HepG2 (cell line): ENCODE results near the gene DNAJB2. TPM values are rescaled to one million over a fixed set of nuclear protein-coding genes. Genes with fewer than 3 reads are reported as not detected.
A peak's percentile ranks its signal among the peaks of the same experiment; 100 is the strongest.

Experiments used
- CEBPB ChIP-seq: IDR thresholded peaks from 2 replicates; pipeline ENCODE4 v1.6.1; 2011; ENCODE audit warnings: low read depth, low read length, improper control_type of control experiment, borderline replicate concordance
- CREM ChIP-seq, 2 experiments: sonication (generic) in 1 of 2; formaldehyde crosslinking in 1 of 2; IDR thresholded peaks; 2 replicates each; pipeline versions ENCODE4 v1.4.0 to v1.6.1; 2016 to 2020; ENCODE audit warnings: antibody characterized with exemption in 1 of 2, mild to moderate bottlenecking in 1 of 2, missing genetic modification reagents in 1 of 2
- DNMT1 ChIP-seq: sonication (generic); formaldehyde crosslinking; IDR thresholded peaks from 2 replicates; pipeline ENCODE4 v1.5.1; 2020; ENCODE audit warnings: mild to moderate bottlenecking, missing genetic modification reagents
- FOXP1 ChIP-seq, 2 experiments: fragments of 450-650 bp in 1 of 2; IDR thresholded peaks; 2 replicates each; pipeline ENCODE4 v1.6.1; 2017 to 2018; ENCODE audit warnings: antibody characterized with exemption in 1 of 2
- GZF1 ChIP-seq: sonication (generic); formaldehyde crosslinking; IDR thresholded peaks from 2 replicates; pipeline ENCODE4 v1.5.1; 2020; ENCODE audit warnings: mild to moderate bottlenecking, missing genetic modification reagents
- HOXA3 ChIP-seq: sonication (generic); formaldehyde crosslinking; IDR thresholded peaks from 2 replicates; pipeline ENCODE4 v1.5.0; 2020; ENCODE audit warnings: missing genetic modification reagents
- JARID2 ChIP-seq: sonication (generic); formaldehyde crosslinking; IDR thresholded peaks from 2 replicates; pipeline ENCODE4 v1.8.1; 2023; ENCODE audit warnings: missing genetic modification reagents, inconsistent platforms; ENCODE audit not compliant: insufficient replicate concordance
- MAFK ChIP-seq, 2 experiments: IDR thresholded peaks in 1 of 2; conservative IDR thresholded peaks in 1 of 2; 2 replicates each; pipeline ENCODE4 v1.6.1; 2011; ENCODE audit warnings: improper control_type of control experiment in 2 of 2, low read length in 2 of 2
- POLR2G ChIP-seq: fragments of 200-400 bp; formaldehyde crosslinking; IDR thresholded peaks from 2 replicates; pipeline ENCODE4 v1.6.1; 2018; ENCODE audit warnings: mild to moderate bottlenecking, low read depth, low read length, moderate library complexity
- SOX5 ChIP-seq: IDR thresholded peaks from 2 replicates; pipeline ENCODE4 v1.6.1; 2016; ENCODE audit warnings: borderline replicate concordance
- ZBTB21 ChIP-seq: sonication (generic); formaldehyde crosslinking; IDR thresholded peaks from 2 replicates; pipeline ENCODE4 v1.4.0; 2020; ENCODE audit warnings: missing genetic modification reagents
- ZNF552 ChIP-seq: sonication (generic); formaldehyde crosslinking; IDR thresholded peaks from 2 replicates; pipeline ENCODE4 v1.9.0; 2022; ENCODE audit warnings: missing genetic modification reagents, mild to moderate bottlenecking, borderline replicate concordance
- ZNF644 ChIP-seq: IDR thresholded peaks from 2 replicates; pipeline ENCODE4 v1.6.1; 2016; ENCODE audit warnings: low read depth
- ZNF746 ChIP-seq: sonication (generic); formaldehyde crosslinking; IDR thresholded peaks from 2 replicates; pipeline ENCODE4 v1.8.0; 2022; ENCODE audit warnings: mild to moderate bottlenecking, missing genetic modification reagents
- ZNF878 ChIP-seq: sonication (generic); formaldehyde crosslinking; IDR thresholded peaks from 2 replicates; pipeline ENCODE4 v1.8.1; 2023; ENCODE audit warnings: mild to moderate bottlenecking, missing genetic modification reagents, moderate library complexity
- ZSCAN9 ChIP-seq: IDR thresholded peaks from 2 replicates; pipeline ENCODE4 v1.6.1; 2016; ENCODE audit warnings: borderline replicate concordance
- polyA plus RNA-seq, 8 experiments: library from polyadenylated mRNA; depleted of rRNA in 3 of 8; stranded (reverse) in 7 of 8; unstranded in 1 of 8; fragments of >200 nt; fragmentation: Illumina TruSeq in 4 of 8; extraction: Trizol in 4 of 8; gene quantifications; 2 replicates each; pipeline versions ENCODE4 v1.2.1 to v1.2.3, GENCODE V29; 2011 to 2016; ENCODE audit warnings: low read depth in 4 of 8, missing spikeins in 1 of 8, mixed read lengths in 1 of 8; ENCODE audit not compliant: insufficient read depth in 1 of 8
- total RNA-seq, 5 experiments: library from RNA; depleted of rRNA; stranded (reverse); fragments of >200 nt; fragmentation: Illumina TruSeq; extraction: Trizol; gene quantifications; 2 replicates each; pipeline ENCODE4 v1.2.3, GENCODE V29; 2016; ENCODE audit warnings: low read depth in 1 of 5
- TF ChIP-seq, protein P1 (sequence below): sonication (generic); formaldehyde crosslinking; IDR thresholded peaks from 2 replicates; pipeline ENCODE4 v1.4.0; 2020; ENCODE audit warnings: mild to moderate bottlenecking, missing genetic modification reagents
- TF ChIP-seq, protein P2 (sequence below): sonication (generic); formaldehyde crosslinking; IDR thresholded peaks from 2 replicates; pipeline ENCODE4 v1.4.0; 2020; ENCODE audit warnings: mild to moderate bottlenecking, missing genetic modification reagents
- TF ChIP-seq, protein P3 (sequence below): sonication (generic); formaldehyde crosslinking; conservative IDR thresholded peaks from 2 replicates; pipeline ENCODE4 v1.8.0; 2022; ENCODE audit warnings: mild to moderate bottlenecking, moderate library complexity, missing genetic modification reagents
- TF ChIP-seq, protein P4 (sequence below): sonication (generic); formaldehyde crosslinking; IDR thresholded peaks from 2 replicates; pipeline ENCODE4 v1.4.0; 2020; ENCODE audit warnings: missing genetic modification reagents
- TF ChIP-seq, protein P5 (sequence below): IDR thresholded peaks from 2 replicates; pipeline ENCODE4 v1.6.1; 2016
- TF ChIP-seq, protein P6 (sequence below): conservative IDR thresholded peaks from 2 replicates; pipeline ENCODE4 v1.6.1; 2018; ENCODE audit warnings: missing genetic modification reagents

Gene DNAJB2
- total and polyA plus RNA-seq, 2 of the 13 experiments (the other 11 are each of a cell fraction or from before 2014, with no cell fraction given): 21.3 to 31.1 TPM

DNA sequence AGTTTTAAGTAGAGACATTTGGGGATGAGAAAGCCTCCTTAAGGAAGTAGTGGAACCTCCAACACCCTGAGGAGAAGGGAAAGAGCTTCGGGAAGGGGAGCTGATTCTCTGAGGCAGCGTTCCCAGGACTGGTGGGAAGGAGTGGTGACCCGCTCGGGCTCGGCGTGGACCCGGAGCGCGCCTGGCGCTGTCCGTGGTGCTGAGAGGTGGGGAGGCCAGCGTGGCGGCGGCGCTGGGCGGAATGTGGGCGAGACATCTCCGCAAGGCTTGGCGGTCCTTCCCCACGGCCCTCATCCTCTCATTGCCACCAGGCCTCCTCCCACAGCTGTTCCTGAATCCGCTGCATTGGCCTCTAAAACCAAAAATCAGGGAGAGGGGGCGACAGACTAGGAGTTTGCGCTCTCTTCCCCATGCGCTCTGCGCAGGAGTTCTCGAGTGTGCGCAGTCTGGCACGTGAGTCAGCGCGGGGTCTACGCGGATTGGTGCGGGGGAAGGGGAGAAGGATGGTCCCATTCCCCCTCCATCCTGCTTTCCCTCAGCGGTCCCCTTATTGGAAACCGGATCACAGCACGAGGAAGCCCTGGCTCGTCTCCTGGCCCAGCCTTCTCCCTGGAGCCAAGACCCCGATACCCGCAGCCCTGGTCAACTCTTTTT lies 52.5 kb downstream of the DNAJB2 start (continued):
- TF ChIP-seq, protein P1, sequence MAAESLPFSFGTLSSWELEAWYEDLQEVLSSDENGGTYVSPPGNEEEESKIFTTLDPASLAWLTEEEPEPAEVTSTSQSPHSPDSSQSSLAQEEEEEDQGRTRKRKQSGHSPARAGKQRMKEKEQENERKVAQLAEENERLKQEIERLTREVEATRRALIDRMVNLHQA (CRISPR knock-in tag): no peak
- TF ChIP-seq DNMT1 (CRISPR knock-in tag) (0 out of 2 replicates have a peak, but pooled peaks have one; percentile 52), SOX5 (CRISPR knock-in tag) (peak; percentile 45; the same call in 1 of the 2 replicates), ZSCAN9 (CRISPR knock-in tag) (peak; percentile 99), MAFK (conservative IDR thresholded peaks at IDR 0.05 in 1 of 2, IDR thresholded peaks at IDR 0.05 in 1 of 2; ENCODE audit: low read length in 2 of 2) (no peak), FOXP1 (IDR thresholded peaks at IDR 0.05) (no peak), FOXP1 (CRISPR knock-in tag; IDR thresholded peaks at IDR 0.05) (0 out of 2 replicates have a peak, but pooled peaks have one; percentile 9), JARID2 (CRISPR knock-in tag) (peak; percentile 47), POLR2G (no peak), ZNF878 (CRISPR knock-in tag) (no peak), ZNF644 (CRISPR knock-in tag) (no peak), CEBPB (no peak), ZNF552 (CRISPR knock-in tag) (peak; percentile 30; the same call in 1 of the 2 replicates), HOXA3 (CRISPR knock-in tag) (peak; percentile 86), CREM (IDR thresholded peaks at IDR 0.05) (no peak), CREM (CRISPR knock-in tag; IDR thresholded peaks at IDR 0.05) (0 out of 2 replicates have a peak, but pooled peaks have one; percentile 23), ZBTB21 (peak; percentile 69; the same call in 1 of the 2 replicates), GZF1 (CRISPR knock-in tag) (peak; percentile 62; the same call in 1 of the 2 replicates), ZNF746 (peak; percentile 63; the same call in 1 of the 2 replicates)
- TF ChIP-seq, protein P2, sequence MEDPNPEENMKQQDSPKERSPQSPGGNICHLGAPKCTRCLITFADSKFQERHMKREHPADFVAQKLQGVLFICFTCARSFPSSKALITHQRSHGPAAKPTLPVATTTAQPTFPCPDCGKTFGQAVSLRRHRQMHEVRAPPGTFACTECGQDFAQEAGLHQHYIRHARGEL (CRISPR knock-in tag): no peak
- TF ChIP-seq, protein P3, sequence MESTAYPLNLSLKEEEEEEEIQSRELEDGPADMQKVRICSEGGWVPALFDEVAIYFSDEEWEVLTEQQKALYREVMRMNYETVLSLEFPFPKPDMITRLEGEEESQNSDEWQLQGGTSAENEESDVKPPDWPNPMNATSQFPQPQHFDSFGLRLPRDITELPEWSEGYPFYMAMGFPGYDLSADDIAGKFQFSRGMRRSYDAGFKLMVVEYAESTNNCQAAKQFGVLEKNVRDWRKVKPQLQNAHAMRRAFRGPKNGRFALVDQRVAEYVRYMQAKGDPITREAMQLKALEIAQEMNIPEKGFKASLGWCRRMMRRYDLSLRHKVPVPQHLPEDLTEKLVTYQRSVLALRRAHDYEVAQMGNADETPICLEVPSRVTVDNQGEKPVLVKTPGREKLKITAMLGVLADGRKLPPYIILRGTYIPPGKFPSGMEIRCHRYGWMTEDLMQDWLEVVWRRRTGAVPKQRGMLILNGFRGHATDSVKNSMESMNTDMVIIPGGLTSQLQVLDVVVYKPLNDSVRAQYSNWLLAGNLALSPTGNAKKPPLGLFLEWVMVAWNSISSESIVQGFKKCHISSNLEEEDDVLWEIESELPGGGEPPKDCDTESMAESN: peak; percentile 79
- TF ChIP-seq, protein P4, sequence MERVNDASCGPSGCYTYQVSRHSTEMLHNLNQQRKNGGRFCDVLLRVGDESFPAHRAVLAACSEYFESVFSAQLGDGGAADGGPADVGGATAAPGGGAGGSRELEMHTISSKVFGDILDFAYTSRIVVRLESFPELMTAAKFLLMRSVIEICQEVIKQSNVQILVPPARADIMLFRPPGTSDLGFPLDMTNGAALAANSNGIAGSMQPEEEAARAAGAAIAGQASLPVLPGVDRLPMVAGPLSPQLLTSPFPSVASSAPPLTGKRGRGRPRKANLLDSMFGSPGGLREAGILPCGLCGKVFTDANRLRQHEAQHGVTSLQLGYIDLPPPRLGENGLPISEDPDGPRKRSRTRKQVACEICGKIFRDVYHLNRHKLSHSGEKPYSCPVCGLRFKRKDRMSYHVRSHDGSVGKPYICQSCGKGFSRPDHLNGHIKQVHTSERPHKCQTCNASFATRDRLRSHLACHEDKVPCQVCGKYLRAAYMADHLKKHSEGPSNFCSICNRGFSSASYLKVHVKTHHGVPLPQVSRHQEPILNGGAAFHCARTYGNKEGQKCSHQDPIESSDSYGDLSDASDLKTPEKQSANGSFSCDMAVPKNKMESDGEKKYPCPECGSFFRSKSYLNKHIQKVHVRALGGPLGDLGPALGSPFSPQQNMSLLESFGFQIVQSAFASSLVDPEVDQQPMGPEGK: peak; percentile 57
- TF ChIP-seq, protein P5, sequence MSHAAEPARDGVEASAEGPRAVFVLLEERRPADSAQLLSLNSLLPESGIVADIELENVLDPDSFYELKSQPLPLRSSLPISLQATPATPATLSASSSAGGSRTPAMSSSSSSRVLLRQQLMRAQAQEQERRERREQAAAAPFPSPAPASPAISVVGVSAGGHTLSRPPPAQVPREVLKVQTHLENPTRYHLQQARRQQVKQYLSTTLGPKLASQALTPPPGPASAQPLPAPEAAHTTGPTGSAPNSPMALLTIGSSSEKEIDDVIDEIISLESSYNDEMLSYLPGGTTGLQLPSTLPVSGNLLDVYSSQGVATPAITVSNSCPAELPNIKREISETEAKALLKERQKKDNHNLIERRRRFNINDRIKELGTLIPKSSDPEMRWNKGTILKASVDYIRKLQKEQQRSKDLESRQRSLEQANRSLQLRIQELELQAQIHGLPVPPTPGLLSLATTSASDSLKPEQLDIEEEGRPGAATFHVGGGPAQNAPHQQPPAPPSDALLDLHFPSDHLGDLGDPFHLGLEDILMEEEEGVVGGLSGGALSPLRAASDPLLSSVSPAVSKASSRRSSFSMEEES: peak; percentile 83
- TF ChIP-seq, protein P6, sequence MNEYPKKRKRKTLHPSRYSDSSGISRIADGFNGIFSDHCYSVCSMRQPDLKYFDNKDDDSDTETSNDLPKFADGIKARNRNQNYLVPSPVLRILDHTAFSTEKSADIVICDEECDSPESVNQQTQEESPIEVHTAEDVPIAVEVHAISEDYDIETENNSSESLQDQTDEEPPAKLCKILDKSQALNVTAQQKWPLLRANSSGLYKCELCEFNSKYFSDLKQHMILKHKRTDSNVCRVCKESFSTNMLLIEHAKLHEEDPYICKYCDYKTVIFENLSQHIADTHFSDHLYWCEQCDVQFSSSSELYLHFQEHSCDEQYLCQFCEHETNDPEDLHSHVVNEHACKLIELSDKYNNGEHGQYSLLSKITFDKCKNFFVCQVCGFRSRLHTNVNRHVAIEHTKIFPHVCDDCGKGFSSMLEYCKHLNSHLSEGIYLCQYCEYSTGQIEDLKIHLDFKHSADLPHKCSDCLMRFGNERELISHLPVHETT: peak; percentile 76
